ENCODE data around the gene PCDHGB4.
A peak's percentile ranks its signal among the peaks of the same experiment; 100 is the strongest.
"Not testable (repeated sequence)": the region's sequence is repeated elsewhere in the genome, so short reads cannot be mapped to it uniquely, and the experiment has no call there.

PCDHGB4 gene

GRCh38 chr5:141398608-141399007 is 11.1 kb downstream of the PCDHGB4 start:
- no peak for DNase-seq (ENCODE audit: low spot score)

- no peak for DNase-seq (ENCODE audit: low spot score)
Observed at GRCh38 chr5:141399555-141400258, 12.2 kb downstream of the PCDHGB4 start.

GRCh38 chr5:141402553-141403243 is 15.2 kb downstream of the PCDHGB4 start, which contains the start of gene PCDHGA9:
Gene PCDHGA9 (plus strand): TSS chr5:141402778. CDS start chr5:141402953, 175 bp downstream.
- peak; percentile 58 for DNase-seq (ENCODE audit: low spot score)

DNA sequence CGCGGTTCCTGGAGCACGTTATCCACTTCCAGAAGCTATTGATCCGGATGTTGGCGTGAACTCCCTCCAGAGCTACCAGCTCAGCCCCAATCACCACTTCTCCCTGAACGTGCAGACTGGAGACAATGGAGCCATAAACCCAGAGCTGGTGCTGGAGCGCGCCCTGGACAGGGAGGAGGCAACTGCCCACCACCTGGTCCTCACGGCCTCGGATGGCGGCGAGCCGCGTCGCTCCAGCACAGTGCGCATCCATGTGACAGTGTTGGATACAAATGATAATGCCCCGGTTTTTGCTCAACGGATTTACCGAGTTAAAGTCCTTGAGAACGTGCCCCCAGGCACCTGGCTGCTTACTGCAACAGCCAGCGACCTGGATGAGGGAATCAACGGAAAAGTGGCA is 15.9 kb downstream of the PCDHGB4 start:
- no peak for DNase-seq (ENCODE audit: low spot score)

- DNase-seq (ENCODE audit: low spot score), result peak; percentile 77
Observed at GRCh38 chr5:141407790-141408505, 20.4 kb downstream of the PCDHGB4 start, which contains the start of gene PCDHGB6. Gene PCDHGB6 (plus strand): TSS chr5:141408021. CDS start chr5:141408203, 182 bp downstream.

DNA sequence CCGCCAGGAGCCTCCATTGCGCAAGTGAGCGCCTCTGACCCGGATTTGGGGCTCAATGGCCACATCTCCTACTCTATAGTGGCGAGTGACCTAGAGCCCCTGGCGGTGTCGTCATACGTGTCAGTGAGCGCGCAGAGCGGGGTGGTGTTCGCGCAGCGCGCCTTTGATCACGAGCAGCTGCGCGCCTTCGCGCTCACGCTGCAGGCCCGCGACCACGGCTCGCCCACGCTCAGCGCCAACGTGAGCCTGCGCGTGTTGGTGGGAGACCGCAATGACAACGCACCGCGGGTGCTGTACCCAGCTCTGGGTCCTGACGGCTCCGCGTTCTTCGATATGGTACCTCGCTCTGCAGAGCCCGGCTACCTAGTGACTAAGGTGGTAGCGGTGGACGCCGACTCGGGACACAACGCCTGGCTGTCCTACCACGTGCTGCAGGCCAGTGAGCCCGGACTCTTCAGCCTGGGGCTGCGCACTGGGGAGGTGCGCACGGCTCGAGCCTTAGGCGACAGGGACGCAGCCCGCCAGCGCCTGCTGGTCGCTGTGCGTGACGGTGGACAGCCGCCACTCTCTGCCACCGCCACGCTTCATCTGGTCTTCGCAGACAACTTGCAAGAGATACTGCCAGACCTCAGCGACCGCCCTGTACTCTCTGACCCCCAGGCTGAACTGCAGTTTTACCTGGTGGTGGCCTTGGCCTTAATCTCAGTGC is 22.3 kb downstream of the PCDHGB4 start:
- no peak for DNase-seq (ENCODE audit: low spot score)

- no peak for DNase-seq (ENCODE audit: low spot score)
Observed at GRCh38 chr5:141411575-141411974, 24.1 kb downstream of the PCDHGB4 start.

DNA sequence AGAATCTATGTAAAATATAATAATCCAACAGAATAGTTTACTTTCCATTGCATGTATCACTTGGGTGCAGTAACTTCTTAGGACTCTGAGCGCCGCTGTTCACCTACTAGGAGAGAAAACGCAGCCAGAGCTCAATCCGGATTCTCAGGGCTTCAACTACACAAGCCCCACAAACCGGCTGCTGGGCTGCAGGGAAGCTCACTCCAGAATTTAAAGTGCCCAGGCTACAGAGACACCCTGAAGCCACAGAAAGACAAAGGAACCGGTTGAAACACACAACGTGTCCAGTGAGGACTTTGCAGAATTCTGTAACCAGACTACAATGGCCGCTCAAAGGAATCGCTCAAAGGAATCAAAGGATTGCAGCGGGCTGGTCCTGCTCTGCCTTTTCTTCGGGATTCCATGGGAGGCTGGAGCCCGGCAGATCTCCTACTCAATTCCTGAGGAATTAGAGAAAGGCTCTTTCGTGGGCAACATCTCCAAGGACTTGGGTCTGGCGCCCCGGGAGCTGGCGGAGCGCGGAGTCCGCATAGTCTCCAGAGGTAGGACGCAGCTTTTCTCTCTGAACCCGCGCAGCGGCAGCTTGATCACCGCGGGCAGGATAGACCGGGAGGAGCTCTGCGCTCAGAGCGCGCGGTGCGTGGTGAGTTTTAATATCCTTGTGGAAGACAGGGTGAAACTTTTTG is 25.5 kb downstream of the PCDHGB4 start, which contains the start of gene PCDHGA10:
Gene PCDHGA10 (plus strand): TSS at position 134 of the 686 bp plus-strand sequence. CDS start 189 bp downstream, at position 323.
- peak; percentile 67 for DNase-seq (ENCODE audit: low spot score)

GRCh38 chr5:141413540-141414069 is 26.1 kb downstream of the PCDHGB4 start:
- DNase-seq (ENCODE audit: low spot score), result no peak

GRCh38 chr5:141414548-141415274 is 27.2 kb downstream of the PCDHGB4 start:
- DNase-seq (ENCODE audit: low spot score), result not testable (repeated sequence)

DNA sequence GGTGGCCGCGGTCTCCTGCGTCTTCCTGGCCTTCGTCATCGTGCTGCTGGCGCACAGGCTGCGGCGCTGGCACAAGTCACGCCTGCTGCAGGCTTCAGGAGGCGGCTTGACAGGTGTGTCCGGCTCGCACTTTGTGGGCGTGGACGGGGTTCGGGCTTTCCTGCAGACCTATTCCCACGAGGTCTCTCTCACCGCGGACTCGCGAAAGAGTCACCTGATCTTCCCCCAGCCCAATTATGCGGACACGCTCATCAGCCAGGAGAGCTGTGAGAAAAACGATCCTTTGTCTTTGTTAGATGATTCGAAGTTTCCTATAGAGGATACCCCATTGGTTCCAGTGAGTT is 27.7 kb downstream of the PCDHGB4 start:
- not testable (repeated sequence) for DNase-seq (ENCODE audit: low spot score)

DNA sequence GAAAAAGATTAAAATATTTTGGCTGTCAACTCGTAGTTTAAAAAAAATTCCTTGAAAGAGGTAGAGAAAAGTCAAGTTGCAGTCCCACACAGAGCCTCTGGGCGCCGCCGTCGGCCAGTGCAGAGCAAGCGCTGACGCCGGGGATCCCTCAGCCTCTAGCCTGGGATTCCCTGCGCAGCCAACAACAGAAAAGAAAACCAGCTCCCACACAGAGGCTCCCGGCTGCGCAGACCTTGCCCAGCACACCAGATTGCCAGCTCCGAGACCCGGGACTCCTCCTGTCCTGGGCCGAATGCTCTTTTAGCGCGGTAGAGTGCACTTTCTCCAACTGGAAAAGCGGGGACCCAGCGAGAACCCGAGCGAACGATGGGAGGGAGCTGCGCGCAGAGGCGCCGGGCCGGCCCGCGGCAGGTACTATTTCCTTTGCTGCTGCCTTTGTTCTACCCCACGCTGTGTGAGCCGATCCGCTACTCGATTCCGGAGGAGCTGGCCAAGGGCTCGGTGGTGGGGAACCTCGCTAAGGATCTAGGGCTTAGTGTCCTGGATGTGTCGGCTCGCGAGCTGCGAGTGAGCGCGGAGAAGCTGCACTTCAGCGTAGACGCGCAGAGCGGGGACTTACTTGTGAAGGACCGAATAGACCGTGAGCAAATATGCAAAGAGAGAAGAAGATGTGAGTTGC is 30.1 kb downstream of the PCDHGB4 start, which contains the start of gene PCDHGB7:
Gene PCDHGB7 (plus strand): TSS at position 184 of the 679 bp plus-strand sequence. CDS start 183 bp downstream, at position 367.
- DNase-seq (ENCODE audit: low spot score), result peak; percentile 67

GRCh38 chr5:141419074-141419880 is 31.8 kb downstream of the PCDHGB4 start:
- DNase-seq (ENCODE audit: low spot score), result no peak

- peak; percentile 48 for DNase-seq (ENCODE audit: low spot score)
Observed at GRCh38 chr5:141420855-141421488, 33.5 kb downstream of the PCDHGB4 start, which contains the start of gene PCDHGA11. Gene PCDHGA11 (plus strand): TSS chr5:141421051. CDS start chr5:141421228, 177 bp downstream.

- DNase-seq (ENCODE audit: low spot score), result no peak
Observed at GRCh38 chr5:141421489-141421855, 34.0 kb downstream of the PCDHGB4 start.

GRCh38 chr5:141422742-141423291 is 35.3 kb downstream of the PCDHGB4 start:
- no peak for DNase-seq (ENCODE audit: low spot score)

GRCh38 chr5:141427783-141428426 is 40.4 kb downstream of the PCDHGB4 start:
- no peak for DNase-seq (ENCODE audit: low spot score)
